ENCODE measurements around the gene RAB40C.

- TF ChIP-seq, protein P1, sequence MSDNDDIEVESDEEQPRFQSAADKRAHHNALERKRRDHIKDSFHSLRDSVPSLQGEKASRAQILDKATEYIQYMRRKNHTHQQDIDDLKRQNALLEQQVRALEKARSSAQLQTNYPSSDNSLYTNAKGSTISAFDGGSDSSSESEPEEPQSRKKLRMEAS (IDR thresholded peaks at IDR 0.05): no peak
- no peak for TF ChIP-seq CTCF (IDR thresholded peaks at IDR 0.05)
- no peak for TF ChIP-seq RCOR1 (IDR thresholded peaks at IDR 0.05; ENCODE audit: low read depth, low read length)
- no peak for TF ChIP-seq CBX8 (IDR thresholded peaks at IDR 0.05)
- TF ChIP-seq POLR2A (IDR thresholded peaks at IDR 0.05; ENCODE audit: low read length): no peak
- no peak for TF ChIP-seq HDAC2 (IDR thresholded peaks at IDR 0.05)
Observed at GRCh38 chr16:629185-629832, 39.4 kb downstream of the RAB40C start.

Data from A549 (cell line).